ENCODE results near the gene SLC43A3.

DNA sequence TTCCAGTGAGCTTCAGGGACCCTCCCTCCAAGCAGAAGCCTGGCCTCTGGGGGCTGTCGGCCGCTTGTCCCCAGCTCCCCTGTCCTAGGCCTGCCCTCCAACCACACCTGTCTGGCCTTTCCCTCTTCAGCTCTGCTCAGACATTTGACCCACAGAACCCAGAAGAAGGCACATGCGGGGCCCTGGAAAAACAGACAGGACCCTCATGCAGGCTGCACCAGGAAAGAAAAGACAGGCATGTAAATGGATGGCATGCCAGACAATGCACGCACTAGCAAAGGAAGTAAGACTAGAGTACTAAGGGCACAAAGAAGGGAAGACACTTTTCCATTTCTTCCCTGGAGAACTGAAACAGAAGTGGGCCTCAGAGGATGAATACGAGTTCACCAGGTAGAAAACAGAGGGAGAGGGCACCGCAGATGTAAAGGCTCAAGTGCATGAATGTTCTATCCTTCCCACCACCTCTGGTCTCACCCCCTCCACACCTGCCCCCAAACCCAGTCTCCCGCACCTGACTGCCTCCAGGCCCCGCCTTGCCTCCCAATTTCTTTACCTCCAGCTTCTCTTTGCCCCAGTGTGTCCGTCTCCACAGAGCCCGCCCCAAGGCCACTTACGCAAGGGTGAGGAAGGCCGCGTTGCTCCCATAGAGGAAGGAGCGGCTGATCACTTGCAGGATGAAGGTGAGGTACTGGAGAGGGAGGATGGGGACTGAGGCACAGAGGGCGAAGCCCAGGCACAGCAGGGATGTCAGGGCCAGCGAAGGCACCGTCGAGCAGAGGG, 17.4 kb downstream of the SLC43A3 start:
- TF ChIP-seq CTCF (IDR thresholded peaks at IDR 0.05; ENCODE audit: low read depth, low read length) (no peak), EZH2phosphoT487 (IDR thresholded peaks at IDR 0.05; ENCODE audit: low read depth) (no peak)

All from OCI-LY3 (cell line).